Panc1 (cell line): ENCODE data around the gene SLC26A11. TPM values are rescaled to one million over a fixed set of nuclear protein-coding genes. Genes with fewer than 3 reads are reported as not detected.
A peak's percentile ranks its signal among the peaks of the same experiment; 100 is the strongest.

Experiments used
- ATAC-seq: fragments of 200-7000 bp; cut with Tn5 transposase; 2 replicates; pipeline ENCODE4 v1.9.1; 2020; ENCODE audit warnings: mild to moderate bottlenecking, moderate library complexity
- BruUV-seq: library from RNA; stranded (reverse); fragments of 400-500 nt; replicated peaks from 2 replicates; lab custom pipeline; 2021; lab: Mats Ljungman, UMichigan
- CTCF ChIA-PET: fragments of 300-600 bp; sonication (Branson Sonifier 250); formaldehyde crosslinking; loops from one replicate; lab custom pipeline; 2022; ENCODE audit warnings: antibody characterized with exemption; lab: Charles Lee
- POLR2A ChIA-PET: fragments of 300-600 bp; sonication (Branson Sonifier 250); formaldehyde crosslinking; loops from one replicate; lab custom pipeline; 2022; ENCODE audit warnings: antibody characterized with exemption; lab: Charles Lee
- DNase-seq: peaks from one replicate; pipeline ENCODE4 v3.0.0-alpha.2; 2010; ENCODE audit warnings: low read depth, low spot score
- H3K27ac ChIP-seq: 2 replicates; pipeline ENCODE4 v1.5.1; 2011; ENCODE audit warnings: mild to moderate bottlenecking, low read length, inconsistent platforms
- H3K27me3 ChIP-seq: fragments of 200-500 bp; sonication (Bioruptor generic); 2 replicates; pipeline ENCODE4 v1.6.0; 2014; ENCODE audit warnings: low read length, inconsistent platforms; ENCODE audit not compliant: control insufficient read depth, insufficient read depth
- H3K36me3 ChIP-seq: fragments of 200-500 bp; sonication (Bioruptor generic); 2 replicates; pipeline ENCODE4 v1.5.1; 2014; ENCODE audit warnings: inconsistent platforms, mild to moderate bottlenecking, low read length, moderate library complexity; ENCODE audit not compliant: control insufficient read depth, insufficient read depth
- H3K4me1 ChIP-seq: 2 replicates; pipeline ENCODE4 v1.5.1; 2011; ENCODE audit warnings: inconsistent platforms, mild to moderate bottlenecking, low read length, moderate library complexity; ENCODE audit not compliant: control insufficient read depth, insufficient read depth
- H3K4me3 ChIP-seq, 2 experiments: 2 replicates each; pipeline ENCODE4 v1.5.1; 2011 to 2012; ENCODE audit warnings: low read depth in 2 of 2, low read length in 2 of 2, mild to moderate bottlenecking in 2 of 2, inconsistent platforms in 1 of 2, moderate library complexity in 1 of 2
- H3K9me3 ChIP-seq: fragments of 200-500 bp; sonication (Bioruptor generic); 2 replicates; pipeline ENCODE4 v1.5.1; 2014; ENCODE audit warnings: low read depth, mild to moderate bottlenecking, inconsistent platforms, low read length, moderate library complexity; ENCODE audit not compliant: control insufficient read depth, insufficient read depth
- POLR2AphosphoS5 ChIP-seq: IDR thresholded peaks from 2 replicates; pipeline ENCODE4 v1.6.1; 2012; ENCODE audit warnings: mild to moderate bottlenecking, low read depth, low read length, moderate library complexity
- SIN3A ChIP-seq: IDR thresholded peaks from 2 replicates; pipeline ENCODE4 v1.6.1; 2012; ENCODE audit warnings: low read depth, mild to moderate bottlenecking, low read length, moderate library complexity, borderline replicate concordance; ENCODE audit not compliant: insufficient read depth
- TCF7L2 ChIP-seq: IDR thresholded peaks from 2 replicates; pipeline ENCODE4 v1.6.1; 2011; ENCODE audit warnings: mild to moderate bottlenecking, low read depth, low read length, inconsistent platforms
- in situ Hi-C: cut with HindIII; loops from 2 replicates; pipeline ENCODE4 v1.10.0; 2016; ENCODE audit warnings: low sequenced_read_pairs, low pct_unique_long_range_greater_than_20kb
- intact Hi-C: fragments of 100-400 bp; cut with micrococcal nuclease; formaldehyde crosslinking; loops from one replicate; pipeline ENCODE4 v1.10.0; 2022; ENCODE audit not compliant: unreplicated experiment
- total RNA-seq: library from RNA; stranded (reverse); gene quantifications from one replicate; pipeline ENCODE4 v1.2.1, GENCODE V29; 2021; ENCODE audit not compliant: unreplicated experiment
- TF ChIP-seq, protein P1 (sequence below): fragments of 450-650 bp; IDR thresholded peaks from 2 replicates; pipeline ENCODE4 v1.5.1; 2017; ENCODE audit warnings: mild to moderate bottlenecking
- TF ChIP-seq, protein P2 (sequence below), 2 experiments: IDR thresholded peaks; 2 replicates each; pipeline ENCODE4 v1.6.1; 2011 to 2012; ENCODE audit warnings: low read depth in 2 of 2, control low read depth in 1 of 2, low read length in 1 of 2, mild to moderate bottlenecking in 1 of 2, moderate library complexity in 1 of 2; ENCODE audit not compliant: insufficient read depth in 1 of 2

SLC26A11 gene
- total RNA-seq, 1 experiment from 2014 or later = 30.9 TPM

DNA sequence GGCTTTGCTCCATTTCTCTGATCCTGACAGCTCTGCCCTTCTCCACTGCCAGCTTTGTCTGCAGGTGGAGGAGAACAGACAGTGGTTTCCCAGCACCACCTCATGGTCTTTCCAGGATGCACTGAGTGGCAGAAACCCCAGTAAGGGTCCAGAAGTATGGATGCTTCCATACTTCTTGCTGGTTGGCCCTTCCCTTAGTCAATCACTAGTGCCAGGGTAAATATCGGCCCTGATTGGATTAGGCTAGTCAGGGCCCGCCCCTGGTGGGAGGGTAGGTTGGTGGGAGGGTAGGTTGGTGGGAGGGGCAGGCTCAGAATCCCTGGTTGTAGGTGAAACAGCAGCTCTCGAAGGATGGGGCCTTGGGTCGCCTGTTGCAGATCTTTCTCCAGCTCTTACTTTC, 50.6 kb downstream of the SLC26A11 start:
- H3K4me1 ChIP-seq = no peaks in the 10 kb centered on the region; the same call in 1 of the 2 replicates
- DNase-seq (no peak), ATAC-seq (peak; percentile 88)
- H3K27ac ChIP-seq = peak overlapping the region; percentile 49; the same call in 1 of the 2 replicates
- TF ChIP-seq, protein P1, sequence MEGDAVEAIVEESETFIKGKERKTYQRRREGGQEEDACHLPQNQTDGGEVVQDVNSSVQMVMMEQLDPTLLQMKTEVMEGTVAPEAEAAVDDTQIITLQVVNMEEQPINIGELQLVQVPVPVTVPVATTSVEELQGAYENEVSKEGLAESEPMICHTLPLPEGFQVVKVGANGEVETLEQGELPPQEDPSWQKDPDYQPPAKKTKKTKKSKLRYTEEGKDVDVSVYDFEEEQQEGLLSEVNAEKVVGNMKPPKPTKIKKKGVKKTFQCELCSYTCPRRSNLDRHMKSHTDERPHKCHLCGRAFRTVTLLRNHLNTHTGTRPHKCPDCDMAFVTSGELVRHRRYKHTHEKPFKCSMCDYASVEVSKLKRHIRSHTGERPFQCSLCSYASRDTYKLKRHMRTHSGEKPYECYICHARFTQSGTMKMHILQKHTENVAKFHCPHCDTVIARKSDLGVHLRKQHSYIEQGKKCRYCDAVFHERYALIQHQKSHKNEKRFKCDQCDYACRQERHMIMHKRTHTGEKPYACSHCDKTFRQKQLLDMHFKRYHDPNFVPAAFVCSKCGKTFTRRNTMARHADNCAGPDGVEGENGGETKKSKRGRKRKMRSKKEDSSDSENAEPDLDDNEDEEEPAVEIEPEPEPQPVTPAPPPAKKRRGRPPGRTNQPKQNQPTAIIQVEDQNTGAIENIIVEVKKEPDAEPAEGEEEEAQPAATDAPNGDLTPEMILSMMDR = no peak
- TF ChIP-seq SIN3A = no peak
- no peak; the same call in 1 of the 2 replicates for TF ChIP-seq POLR2AphosphoS5
- TF ChIP-seq, protein P2, sequence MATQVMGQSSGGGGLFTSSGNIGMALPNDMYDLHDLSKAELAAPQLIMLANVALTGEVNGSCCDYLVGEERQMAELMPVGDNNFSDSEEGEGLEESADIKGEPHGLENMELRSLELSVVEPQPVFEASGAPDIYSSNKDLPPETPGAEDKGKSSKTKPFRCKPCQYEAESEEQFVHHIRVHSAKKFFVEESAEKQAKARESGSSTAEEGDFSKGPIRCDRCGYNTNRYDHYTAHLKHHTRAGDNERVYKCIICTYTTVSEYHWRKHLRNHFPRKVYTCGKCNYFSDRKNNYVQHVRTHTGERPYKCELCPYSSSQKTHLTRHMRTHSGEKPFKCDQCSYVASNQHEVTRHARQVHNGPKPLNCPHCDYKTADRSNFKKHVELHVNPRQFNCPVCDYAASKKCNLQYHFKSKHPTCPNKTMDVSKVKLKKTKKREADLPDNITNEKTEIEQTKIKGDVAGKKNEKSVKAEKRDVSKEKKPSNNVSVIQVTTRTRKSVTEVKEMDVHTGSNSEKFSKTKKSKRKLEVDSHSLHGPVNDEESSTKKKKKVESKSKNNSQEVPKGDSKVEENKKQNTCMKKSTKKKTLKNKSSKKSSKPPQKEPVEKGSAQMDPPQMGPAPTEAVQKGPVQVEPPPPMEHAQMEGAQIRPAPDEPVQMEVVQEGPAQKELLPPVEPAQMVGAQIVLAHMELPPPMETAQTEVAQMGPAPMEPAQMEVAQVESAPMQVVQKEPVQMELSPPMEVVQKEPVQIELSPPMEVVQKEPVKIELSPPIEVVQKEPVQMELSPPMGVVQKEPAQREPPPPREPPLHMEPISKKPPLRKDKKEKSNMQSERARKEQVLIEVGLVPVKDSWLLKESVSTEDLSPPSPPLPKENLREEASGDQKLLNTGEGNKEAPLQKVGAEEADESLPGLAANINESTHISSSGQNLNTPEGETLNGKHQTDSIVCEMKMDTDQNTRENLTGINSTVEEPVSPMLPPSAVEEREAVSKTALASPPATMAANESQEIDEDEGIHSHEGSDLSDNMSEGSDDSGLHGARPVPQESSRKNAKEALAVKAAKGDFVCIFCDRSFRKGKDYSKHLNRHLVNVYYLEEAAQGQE (IDR thresholded peaks at IDR 0.05; ENCODE audit: insufficient read depth in 1 of 2, low read depth in 2 of 2, low read length in 1 of 2) = no peak
- TF ChIP-seq TCF7L2 = no peak
- POLR2A ChIA-PET = interaction anchor here (0.6 to 1.0 kb wide), 3 partner anchors 9 to 296 kb away, joined by 3 to 4 read pairs (median 3); no protein-coding TSS in a partner anchor
- H3K4me3 ChIP-seq = no peak overlapping the region
- in situ Hi-C loops = no loop called here
- no peaks in the 10 kb centered on the region for H3K9me3 ChIP-seq
- no peaks in the 10 kb centered on the region for H3K36me3 ChIP-seq
- no peaks in the 10 kb centered on the region for H3K27me3 ChIP-seq
- CTCF ChIA-PET = no interaction called here
- intact Hi-C loops = no loop called here
- BruUV-seq = no TSS peak

GRCh38 chr17:80272366-80272765, 52.1 kb downstream of the SLC26A11 start:
- ChIA-PET POLR2A (interaction anchor here (0.5 kb wide), 1 partner anchor 245 kb away, joined by 3 read pairs; no protein-coding TSS in a partner anchor), CTCF (no interaction called here)
- Histone ChIP-seq H3K27ac (0 out of 2 replicates have a peak overlapping the region, but pooled peaks have one; percentile 5), H3K27me3 (no peaks in the 10 kb centered on the region), H3K36me3 (peaks cover 2% of the 10 kb centered on the region; the same call in 1 of the 2 replicates), H3K4me3 (no peak overlapping the region), H3K4me1 (peaks cover 12% of the 10 kb centered on the region), H3K9me3 (no peaks in the 10 kb centered on the region)
- in situ Hi-C loops (no loop called here), intact Hi-C loops (no loop called here)
- ATAC-seq (no peak), DNase-seq (no peak)
- BruUV-seq = no TSS peak
- TF ChIP-seq POLR2AphosphoS5 (no peak), SIN3A (no peak), TCF7L2 (no peak)
- TF ChIP-seq, protein P2 (IDR thresholded peaks at IDR 0.05; ENCODE audit: insufficient read depth in 1 of 2, low read depth in 2 of 2, low read length in 1 of 2) = no peak
- TF ChIP-seq, protein P1 = no peak
